GM12873 (cell line): ENCODE measurements around the gene NDUFS6.

Experiments used
- CTCF ChIP-seq: IDR thresholded peaks from 2 replicates; pipeline ENCODE4 v1.5.1; 2012; ENCODE audit warnings: low read depth, mild to moderate bottlenecking, moderate library complexity, low read length, control low read depth; ENCODE audit not compliant: insufficient read depth; ENCODE audit errors: missing control alignments

Gene NDUFS6

DNA sequence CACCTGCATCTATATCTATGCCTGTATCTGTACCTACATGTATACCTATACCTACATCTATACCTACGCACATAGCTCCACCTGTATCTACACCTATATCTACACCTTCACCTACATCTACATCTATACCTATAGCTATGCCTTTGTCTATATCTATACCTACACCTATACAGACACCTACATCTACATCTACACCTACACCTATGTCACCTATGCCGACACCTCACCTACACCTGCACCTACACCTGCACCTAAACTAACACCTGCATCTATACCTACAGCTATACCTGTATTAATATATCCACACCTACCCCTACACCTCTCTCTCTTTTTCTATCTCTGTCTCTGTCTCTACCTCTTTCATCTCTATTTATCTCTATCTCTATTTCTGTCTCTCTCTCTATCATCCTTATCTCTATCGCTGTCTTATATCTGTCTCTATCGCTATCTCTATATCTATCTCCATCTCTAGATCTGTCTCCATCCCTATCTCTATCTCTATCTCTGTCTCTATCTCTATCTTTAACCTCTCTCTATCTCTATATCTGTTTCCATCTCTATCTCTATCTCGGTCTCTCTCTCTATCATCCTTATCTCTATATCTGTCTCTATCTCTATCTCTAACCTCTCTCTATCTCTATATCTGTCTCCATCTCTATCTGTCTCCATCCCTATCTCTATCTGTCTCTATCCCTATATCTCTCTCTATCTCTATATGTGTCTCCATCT, 43.7 kb downstream of the NDUFS6 start:
- no peak for TF ChIP-seq CTCF

DNA sequence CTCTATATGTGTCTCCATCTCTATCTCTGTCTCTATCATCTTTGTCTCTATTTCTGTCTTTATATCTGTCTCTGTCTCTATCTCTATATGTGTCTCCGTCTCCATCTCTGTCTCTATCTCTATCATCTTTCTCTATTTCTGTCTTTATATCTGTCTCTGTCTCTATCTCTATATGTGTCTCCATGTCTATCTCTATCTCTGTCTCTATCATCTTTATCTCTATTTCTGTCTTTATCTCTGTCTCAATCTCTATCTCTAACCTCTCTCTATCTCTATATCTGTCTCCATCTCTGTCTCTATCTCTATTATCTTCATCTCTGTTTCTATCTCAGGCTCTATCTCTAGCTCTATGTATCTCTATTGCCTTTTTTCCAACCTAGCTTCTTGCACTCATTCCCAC, 44.5 kb downstream of the NDUFS6 start:
- TF ChIP-seq CTCF, result no peak

DNA sequence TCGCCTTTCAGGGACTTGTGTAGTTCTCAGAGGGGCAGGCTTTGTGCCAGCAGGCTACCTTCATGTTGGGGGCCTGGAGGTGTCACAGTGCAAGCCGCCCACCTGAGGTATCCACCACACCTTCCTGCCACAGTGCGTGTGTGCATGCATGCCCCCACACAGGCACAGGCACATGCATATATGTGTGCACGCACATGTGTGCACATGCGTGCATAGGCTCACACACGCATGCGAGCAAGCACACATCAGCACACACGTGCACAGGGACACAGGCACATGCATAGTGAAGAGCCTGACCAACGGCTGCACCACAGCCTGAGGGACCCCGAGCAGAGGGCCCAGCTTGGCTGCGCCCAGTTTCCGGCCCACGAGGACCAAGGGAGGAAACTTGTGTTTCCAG, 45.4 kb downstream of the NDUFS6 start:
- no peak for TF ChIP-seq CTCF

DNA sequence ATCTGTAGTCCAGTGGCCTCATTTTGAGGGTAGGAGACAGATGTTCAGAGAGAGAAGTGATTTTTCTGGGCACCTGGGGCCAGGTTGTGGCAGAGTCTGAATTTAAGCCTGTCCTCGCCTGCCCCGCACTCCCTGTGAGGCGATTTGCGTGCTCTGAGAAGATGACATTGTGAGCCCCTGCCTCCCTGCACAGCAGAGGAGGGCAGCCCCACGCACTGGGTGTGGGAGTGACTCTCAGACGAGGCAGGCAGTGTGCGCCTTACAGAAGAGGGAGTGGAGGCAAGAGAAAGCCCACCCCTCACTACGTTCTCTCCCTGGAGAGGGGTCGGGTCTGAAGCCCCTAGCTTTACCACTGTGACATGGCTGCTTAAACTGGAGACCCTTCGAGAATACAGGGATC, 45.8 kb downstream of the NDUFS6 start:
- no peak for TF ChIP-seq CTCF

GRCh38 chr5:1847611-1848010, 46.4 kb downstream of the NDUFS6 start:
- TF ChIP-seq CTCF, result no peak

- TF ChIP-seq CTCF, result no peak
Observed at GRCh38 chr5:1850324-1851154, 49.3 kb downstream of the NDUFS6 start.

GRCh38 chr5:1851290-1851934, 50.2 kb downstream of the NDUFS6 start:
- no peak for TF ChIP-seq CTCF
